Prostate gland (tissue), 2 donors: ENCODE measurements around the gene CAMSAP1. TPM values are rescaled to one million over a fixed set of nuclear protein-coding genes. Genes with fewer than 3 reads are reported as not detected.

ENCODE experiments used
- DNase-seq: peaks from one replicate; pipeline ENCODE4 v3.0.0-alpha.2; 2019; ENCODE audit warnings: low spot score
- H3K27ac ChIP-seq, 2 donors: fragments of 200-600 bp; sonication (generic); 2 replicates each; pipeline ENCODE4 v1.5.1; 2017 to 2019
- H3K27me3 ChIP-seq: fragments of 200-600 bp; sonication (generic); replicated peaks from 2 replicates; pipeline ENCODE4 v1.5.1; 2019; ENCODE audit not compliant: insufficient read depth
- H3K36me3 ChIP-seq, 2 donors: fragments of 200-600 bp; sonication (generic); 1 replicate in 1 of 2; 2 replicates in 1 of 2; pipeline versions ENCODE4 v1.5.1 to v1.8.1; 2017 to 2019
- H3K4me1 ChIP-seq: fragments of 200-600 bp; sonication (generic); replicated peaks from 2 replicates; pipeline ENCODE4 v1.5.1; 2019
- H3K4me3 ChIP-seq, 2 donors: fragments of 200-600 bp; sonication (generic); 2 replicates each; pipeline ENCODE4 v1.5.1; 2017 to 2019
- H3K9me3 ChIP-seq: fragments of 200-600 bp; sonication (generic); 2 replicates; pipeline ENCODE4 v1.5.1; 2017
- CTCF ChIP-seq, 4 experiments: fragments of 200-600 bp in 2 of 4; fragments of 450-650 bp in 2 of 4; sonication (generic) in 2 of 4; IDR thresholded peaks; 1 replicate in 3 of 4; 2 replicates in 1 of 4; pipeline ENCODE4 v1.5.1; 2016 to 2019; ENCODE audit warnings: antibody characterized with exemption in 4 of 4, mild to moderate bottlenecking in 2 of 4, moderate library complexity in 2 of 4
- POLR2A ChIP-seq: fragments of 450-650 bp; IDR thresholded peaks from one replicate; pipeline ENCODE4 v1.6.1; 2016; ENCODE audit warnings: antibody characterized with exemption, mild to moderate bottlenecking
- POLR2AphosphoS5 ChIP-seq: sonication (generic); formaldehyde crosslinking; IDR thresholded peaks from one replicate; pipeline ENCODE4 v1.6.1; 2017; ENCODE audit warnings: antibody characterized with exemption
- WGBS: methylation state at CpG from one replicate; pipeline ENCODE4 v1.1.5; 2018; 5-methylcytosine and 5-hydroxymethylcytosine counted together
- intact Hi-C: fragments of 100-400 bp; cut with DNase I; formaldehyde crosslinking; loops from one replicate; pipeline ENCODE4 v1.14.2; 2022
- total RNA-seq, 2 donors: library from RNA; depleted of rRNA; stranded (reverse); fragments of >200 nt; gene quantifications; one replicate each; pipeline ENCODE4 v1.1.0, GENCODE V29; 2016

Gene CAMSAP1
- total RNA-seq, 2 donors from 2014 or later: 28.3 to 86.6 TPM

GRCh38 chr9:135880438-135880837 lies 26.9 kb downstream of the CAMSAP1 start:
- TF ChIP-seq POLR2A: no peak
- TF ChIP-seq POLR2AphosphoS5: no peak
- no peak for TF ChIP-seq CTCF (IDR thresholded peaks at IDR 0.05)
- Histone ChIP-seq H3K27me3 (no peaks in the 10 kb centered on the region), H3K27ac (no peak overlapping the region), H3K36me3 (no peaks in the 10 kb centered on the region), H3K9me3 (no peaks in the 10 kb centered on the region), H3K4me3 (no peak overlapping the region), H3K4me1 (no peaks in the 10 kb centered on the region)
- WGBS: 81% methylated on average over 12 of the region's 12 CpGs
- intact Hi-C loops: no loop called here
- DNase-seq: no peak

- H3K27ac ChIP-seq: no peak overlapping the region
- no peak for DNase-seq
- no peaks in the 10 kb centered on the region for H3K27me3 ChIP-seq
- TF ChIP-seq POLR2A: no peak
- TF ChIP-seq POLR2AphosphoS5: no peak
- no peak for TF ChIP-seq CTCF (IDR thresholded peaks at IDR 0.05)
- H3K9me3 ChIP-seq: no peaks in the 10 kb centered on the region
- H3K36me3 ChIP-seq: no peaks in the 10 kb centered on the region
- 83% methylated on average over 8 of the region's 8 CpGs for WGBS
- H3K4me3 ChIP-seq: no peak overlapping the region
- intact Hi-C loops: no loop called here
- no peaks in the 10 kb centered on the region for H3K4me1 ChIP-seq
Observed at GRCh38 chr9:135879619-135880018, 27.7 kb downstream of the CAMSAP1 start.

- Histone ChIP-seq H3K4me3 (no peak overlapping the region), H3K9me3 (no peaks in the 10 kb centered on the region), H3K36me3 (no peaks in the 10 kb centered on the region), H3K27ac (no peak overlapping the region), H3K27me3 (no peaks in the 10 kb centered on the region), H3K4me1 (no peaks in the 10 kb centered on the region)
- intact Hi-C loops: no loop called here
- no peak for DNase-seq
- TF ChIP-seq CTCF (IDR thresholded peaks at IDR 0.05) (no peak), POLR2A (no peak), POLR2AphosphoS5 (no peak)
- 72% methylated on average over 2 of the region's 2 CpGs for whole genome bisulfite sequencing
Observed at GRCh38 chr9:135879237-135879601, 28.1 kb downstream of the CAMSAP1 start.

DNA sequence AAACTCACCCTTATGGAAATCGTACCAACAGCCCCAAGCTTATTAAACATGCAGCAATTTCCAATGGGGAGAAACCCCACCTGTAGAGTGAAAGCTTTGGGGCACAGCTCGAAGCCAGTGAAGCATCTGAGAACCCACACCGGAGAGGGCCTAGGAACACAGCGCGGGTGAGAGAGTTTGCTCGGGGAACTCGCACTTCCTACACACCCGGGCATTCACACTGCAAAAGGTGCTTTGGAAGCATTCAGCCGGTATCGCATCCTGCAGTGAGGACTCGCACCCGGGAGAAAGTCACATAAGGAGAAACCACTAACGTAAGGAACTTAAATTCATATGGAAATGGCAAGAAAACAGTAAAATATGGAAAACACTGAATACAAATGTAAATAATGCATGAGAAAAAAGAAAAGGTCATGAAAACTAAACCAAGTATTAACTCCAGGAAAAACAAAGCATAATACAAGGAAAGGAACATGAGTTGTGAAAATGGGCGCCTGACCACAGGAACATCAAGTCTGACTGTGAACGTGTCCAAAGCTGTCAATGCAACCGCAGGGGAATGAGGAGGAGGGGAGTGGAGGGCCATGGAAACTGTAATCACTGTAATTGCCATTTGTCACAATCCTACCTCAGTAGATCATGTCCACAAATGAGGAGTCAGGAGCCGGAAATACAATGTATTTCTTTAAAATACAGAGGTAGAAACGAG lies 28.7 kb downstream of the CAMSAP1 start:
- intact Hi-C loops: no loop called here
- no peaks in the 10 kb centered on the region for H3K36me3 ChIP-seq
- no peaks in the 10 kb centered on the region for H3K4me1 ChIP-seq
- DNase-seq: no peak
- TF ChIP-seq POLR2AphosphoS5: no peak
- TF ChIP-seq CTCF (IDR thresholded peaks at IDR 0.05): no peak
- no peak for TF ChIP-seq POLR2A
- no peaks in the 10 kb centered on the region for H3K27me3 ChIP-seq
- no peak overlapping the region for H3K27ac ChIP-seq
- WGBS: 83% methylated on average over 18 of the region's 18 CpGs
- H3K9me3 ChIP-seq: no peaks in the 10 kb centered on the region
- no peak overlapping the region for H3K4me3 ChIP-seq

DNA sequence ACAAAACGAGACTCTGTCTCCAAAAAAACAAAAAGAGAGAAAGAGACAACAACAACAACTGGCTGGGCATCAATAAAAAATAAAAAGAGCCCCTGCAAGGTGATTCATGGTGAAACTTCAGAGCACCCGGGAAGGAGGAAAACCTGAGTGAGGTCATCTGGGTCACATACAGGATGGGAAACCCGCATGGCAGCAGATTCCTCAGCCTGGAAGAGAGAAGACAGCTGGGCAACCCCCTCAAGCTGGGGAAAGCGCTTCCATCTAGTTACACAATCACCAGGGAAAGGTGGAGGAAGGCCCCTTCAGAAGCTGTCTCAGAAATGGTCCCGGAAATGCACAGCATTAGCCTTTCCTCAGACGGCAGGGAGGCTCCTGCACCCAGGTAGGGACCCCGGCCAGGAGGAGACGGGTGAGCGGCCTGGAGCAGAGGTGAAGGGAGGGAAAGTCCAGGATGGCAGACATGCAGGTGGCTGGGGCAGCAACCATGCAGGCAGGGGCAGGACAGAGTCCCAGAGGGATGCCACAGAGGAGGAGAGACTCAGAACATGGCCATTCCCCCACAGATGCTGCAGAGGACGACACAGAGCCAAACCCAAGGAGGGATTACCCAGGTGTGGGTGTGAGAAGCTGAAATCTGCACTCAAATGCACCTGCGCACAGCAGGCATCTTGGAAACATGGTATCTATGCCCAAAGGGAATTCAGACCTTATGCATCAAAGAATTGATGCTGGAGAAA lies 29.4 kb downstream of the CAMSAP1 start:
- DNase-seq: no peak
- no peak overlapping the region for H3K4me3 ChIP-seq
- no peaks in the 10 kb centered on the region for H3K36me3 ChIP-seq
- H3K9me3 ChIP-seq: no peaks in the 10 kb centered on the region
- no peak for TF ChIP-seq POLR2AphosphoS5
- no peak for TF ChIP-seq CTCF (IDR thresholded peaks at IDR 0.05)
- no peak for TF ChIP-seq POLR2A
- H3K27ac ChIP-seq: no peak overlapping the region
- no peaks in the 10 kb centered on the region for H3K27me3 ChIP-seq
- H3K4me1 ChIP-seq: no peaks in the 10 kb centered on the region
- intact Hi-C loops: no loop called here
- 82% methylated on average over 11 of the region's 11 CpGs for WGBS
